GM18873 (cell line): ENCODE measurements around the gene RIPOR2.

Experiments used
- ATAC-seq: cut with Tn5 transposase; IDR thresholded peaks from one replicate; pipeline ENCODE4 v1.9.1; 2021; ENCODE audit warnings: mild to moderate bottlenecking, moderate library complexity, moderate number of reproducible peaks; ENCODE audit not compliant: unreplicated experiment, low FRiP score

Gene RIPOR2

DNA sequence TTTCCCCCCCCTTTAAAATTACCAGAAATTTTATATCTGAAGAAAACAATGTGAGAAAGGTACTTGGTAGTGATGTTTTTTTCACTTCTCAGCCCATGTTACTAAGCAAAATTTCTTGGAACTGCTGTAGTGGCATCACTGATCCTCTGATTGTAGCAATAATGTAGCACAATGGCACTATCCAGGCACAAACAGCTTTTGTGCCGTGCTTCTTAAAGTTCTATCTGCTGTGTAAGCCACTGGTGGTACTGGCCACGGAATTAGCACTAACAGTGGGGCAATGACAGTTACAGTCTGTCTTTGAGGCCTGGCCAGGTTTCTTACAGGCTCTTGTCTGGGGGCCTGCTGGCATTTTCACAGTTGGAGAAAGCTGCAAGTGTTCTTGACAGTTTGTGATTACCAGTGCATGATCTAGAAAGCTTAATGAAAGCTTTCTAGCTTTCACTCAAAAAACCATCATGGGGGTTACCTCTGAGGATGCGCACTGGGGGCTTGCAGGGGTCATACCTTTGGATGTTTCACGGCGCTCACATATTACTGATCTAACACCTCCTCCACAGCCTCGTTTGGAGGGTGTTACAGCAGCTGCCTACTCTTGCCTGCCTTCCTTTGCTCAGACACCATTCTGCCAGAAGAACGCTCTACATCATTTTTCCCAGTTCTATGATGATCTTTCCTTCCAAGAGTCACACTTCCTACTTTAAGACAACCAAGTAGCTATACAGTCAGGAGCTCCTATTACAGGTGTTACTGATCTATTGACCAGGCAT lies 78.7 kb downstream of the RIPOR2 start:
- no peak for ATAC-seq

DNA sequence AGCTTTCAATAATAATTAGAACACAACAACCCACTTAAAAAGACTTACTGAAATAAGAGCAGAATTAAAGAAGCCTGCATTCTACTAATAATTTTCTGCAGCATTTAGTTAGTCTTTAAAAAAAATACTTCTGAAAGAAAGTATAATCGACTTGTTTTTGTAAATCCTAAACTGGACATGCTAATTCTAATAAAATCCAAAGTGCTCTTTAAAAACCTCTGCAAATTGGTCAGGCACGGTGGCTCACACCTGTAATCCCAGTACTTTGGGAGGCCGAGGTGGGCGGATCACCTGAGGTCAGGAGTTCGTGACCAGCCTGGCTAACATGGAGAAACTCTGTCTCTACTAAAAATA lies 79.5 kb downstream of the RIPOR2 start:
- ATAC-seq: no peak

GRCh38 chr6:24855395-24856245 lies 80.1 kb downstream of the RIPOR2 start:
- no peak for ATAC-seq

- ATAC-seq: no peak
Measured at GRCh38 chr6:24854077-24854666, 81.6 kb downstream of the RIPOR2 start.

DNA sequence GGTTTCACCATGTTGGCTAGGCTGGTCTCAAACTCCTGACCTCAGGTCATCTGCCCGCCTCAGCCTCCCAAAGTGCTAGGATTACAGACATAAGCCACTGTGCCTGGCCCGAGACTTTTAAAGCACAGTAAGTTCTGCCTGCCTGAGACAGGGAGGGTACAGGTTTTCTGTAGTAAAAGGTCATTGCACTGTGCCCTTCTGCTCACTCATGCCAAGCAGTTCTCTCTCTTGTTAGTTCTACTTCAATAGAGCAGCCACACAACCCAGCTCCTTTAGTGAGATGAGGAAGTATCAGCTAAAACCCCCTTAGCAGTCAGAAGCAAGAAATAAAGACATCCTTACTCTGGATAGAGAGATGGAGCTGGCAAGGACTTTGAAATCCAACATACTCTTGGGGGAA lies 84.7 kb downstream of the RIPOR2 start:
- ATAC-seq: no peak

DNA sequence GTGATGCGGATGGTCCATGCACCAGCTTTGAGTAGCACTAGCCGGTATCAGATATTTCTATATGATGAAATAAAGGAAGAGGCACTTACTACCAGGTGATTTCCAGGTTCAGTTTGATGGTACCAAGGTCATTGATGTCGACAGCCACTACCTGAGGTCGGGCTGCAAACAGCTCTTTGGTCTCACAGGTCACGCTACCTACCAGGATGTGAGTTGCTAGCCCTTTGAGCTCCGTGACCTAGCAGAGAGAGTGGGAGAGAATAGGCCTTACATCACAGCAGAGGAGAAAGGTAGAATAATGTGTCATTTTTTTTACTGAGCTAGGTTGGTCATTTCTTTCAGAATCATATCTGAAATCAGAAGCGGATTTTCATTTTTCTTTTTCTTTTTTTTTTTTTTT lies 86.0 kb downstream of the RIPOR2 start:
- no peak for ATAC-seq

DNA sequence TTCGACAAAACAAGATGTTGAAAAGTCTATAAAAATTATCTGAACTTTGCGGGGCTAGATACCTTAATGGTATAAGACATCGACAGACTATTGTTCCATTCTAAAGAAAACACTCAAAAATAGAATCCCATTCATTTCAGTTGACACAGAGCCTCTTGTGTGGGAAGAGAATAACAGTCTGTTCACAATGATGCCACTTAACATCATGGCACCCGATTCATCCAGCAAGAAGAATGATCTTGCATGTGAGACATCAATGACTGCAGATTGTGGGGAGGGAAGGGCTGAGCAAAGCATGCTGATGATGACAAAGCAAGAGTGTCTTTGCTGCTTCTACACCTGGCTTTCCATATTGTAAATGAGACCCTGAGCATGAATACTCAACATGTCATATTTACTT lies 87.3 kb downstream of the RIPOR2 start:
- ATAC-seq: no peak

DNA sequence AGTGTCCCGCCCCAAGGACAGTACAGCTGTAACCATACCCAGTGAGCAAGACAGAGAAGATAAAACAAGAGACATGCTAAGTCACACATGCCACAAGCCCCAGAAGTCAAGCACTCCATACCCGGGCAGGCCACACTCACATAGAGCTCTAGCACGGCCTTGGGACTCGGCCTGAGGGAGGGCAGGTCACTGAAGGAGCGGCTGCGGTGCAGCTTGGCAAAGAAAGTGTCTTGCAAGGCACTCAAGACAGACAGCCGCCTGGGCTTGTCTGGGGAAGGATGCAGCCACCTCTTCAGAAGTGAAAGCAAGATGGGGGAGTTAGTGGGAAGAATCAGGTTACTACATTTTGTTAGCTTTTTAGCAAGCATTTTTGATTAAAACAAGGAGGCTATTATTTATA lies 88.4 kb downstream of the RIPOR2 start:
- no peak for ATAC-seq

- ATAC-seq: no peak
Measured at GRCh38 chr6:24845578-24845977, 90.2 kb downstream of the RIPOR2 start.

GRCh38 chr6:24844903-24845302 lies 90.9 kb downstream of the RIPOR2 start:
- ATAC-seq: no peak

DNA sequence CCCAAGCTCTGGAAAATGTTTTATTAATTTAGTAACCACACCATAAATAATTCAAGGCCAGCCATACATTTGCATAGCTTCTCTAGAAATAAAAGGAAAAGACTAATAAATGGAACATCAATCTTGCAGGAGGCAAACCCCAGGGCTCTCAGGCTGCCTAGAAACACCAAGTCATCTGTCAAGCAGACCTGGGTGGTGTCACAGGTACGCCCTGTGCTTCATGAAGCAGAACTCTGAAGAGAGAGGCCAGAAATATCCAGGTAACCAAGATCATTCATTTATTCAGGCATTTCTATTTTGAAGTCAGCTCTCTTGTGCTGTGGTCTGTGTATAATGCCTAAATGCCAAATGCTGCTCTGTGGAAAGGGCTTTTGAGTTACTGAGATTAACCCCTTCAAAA lies 91.7 kb downstream of the RIPOR2 start:
- ATAC-seq: no peak

DNA sequence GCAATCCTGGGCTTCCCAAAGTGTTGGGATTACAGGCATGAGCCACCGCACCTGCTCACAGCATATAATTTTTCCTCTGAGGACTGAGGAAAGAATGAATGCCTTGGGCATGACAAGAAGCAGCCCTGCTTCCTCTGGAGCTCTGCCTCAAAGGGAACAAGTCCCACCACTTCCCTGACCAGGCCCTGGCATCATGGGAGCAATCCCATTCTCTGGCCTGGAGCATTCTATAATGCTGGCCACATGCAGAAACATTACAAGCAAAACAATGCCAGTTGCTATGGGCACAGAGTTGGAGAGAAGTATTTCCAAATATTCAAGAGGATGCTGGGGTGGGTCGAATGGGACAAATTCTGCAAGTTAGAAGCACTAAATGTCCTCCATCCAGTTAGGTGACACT lies 95.6 kb downstream of the RIPOR2 start:
- ATAC-seq: no peak

GRCh38 chr6:24838994-24839393 lies 96.8 kb downstream of the RIPOR2 start:
- no peak for ATAC-seq

DNA sequence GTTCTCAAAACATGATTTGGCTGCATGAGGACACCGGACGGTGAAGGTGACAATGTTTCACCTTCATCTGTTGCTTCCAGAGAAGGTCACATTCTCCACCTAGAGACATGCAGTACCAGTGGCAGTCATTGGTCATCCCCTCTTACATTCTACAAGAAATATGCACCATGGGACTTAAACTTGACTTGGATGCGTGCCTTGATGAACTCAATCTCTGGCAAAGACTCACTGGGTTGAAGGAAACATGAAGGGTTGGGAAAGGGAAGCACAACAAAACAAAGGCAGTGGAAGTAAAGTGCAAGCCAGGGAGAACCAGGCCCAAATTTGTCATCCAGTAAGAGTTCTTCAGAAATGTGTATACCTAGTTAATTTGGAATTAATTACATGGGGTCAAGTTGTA lies 97.7 kb downstream of the RIPOR2 start:
- ATAC-seq: no peak

- ATAC-seq: no peak
Measured at GRCh38 chr6:24836109-24836508, 99.7 kb downstream of the RIPOR2 start.

DNA sequence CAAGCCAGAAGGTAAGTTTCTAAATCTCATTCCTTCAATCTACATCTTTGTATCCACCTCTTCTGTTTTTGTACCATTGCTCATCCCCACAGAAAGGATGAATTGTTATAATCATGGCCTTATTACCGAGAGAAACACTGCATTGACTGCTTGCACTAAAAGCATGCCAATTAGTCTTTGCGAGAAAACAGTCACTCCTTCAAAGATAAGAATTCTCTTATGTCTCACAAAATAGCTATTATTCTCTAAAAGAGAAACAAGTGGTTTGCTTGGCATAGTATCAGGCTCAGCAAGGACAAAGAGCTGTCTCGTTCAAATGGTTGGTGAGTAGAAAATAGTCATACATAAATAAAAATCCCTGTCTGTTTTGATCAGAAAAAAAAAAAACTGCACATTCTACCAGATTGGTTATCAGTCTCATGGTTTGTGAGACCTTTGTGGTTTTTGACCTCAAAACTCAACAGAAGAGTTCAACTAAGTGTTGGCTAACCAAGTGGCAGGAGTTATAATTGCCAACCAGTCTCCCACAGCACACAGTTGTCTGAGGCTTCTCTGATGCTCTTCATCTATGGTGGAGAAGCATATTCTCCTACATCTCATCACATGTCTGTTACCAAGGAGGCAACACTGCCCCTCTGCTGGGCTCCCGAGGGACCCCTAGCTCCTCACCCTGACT lies 101.9 kb downstream of the RIPOR2 start:
- ATAC-seq: no peak

DNA sequence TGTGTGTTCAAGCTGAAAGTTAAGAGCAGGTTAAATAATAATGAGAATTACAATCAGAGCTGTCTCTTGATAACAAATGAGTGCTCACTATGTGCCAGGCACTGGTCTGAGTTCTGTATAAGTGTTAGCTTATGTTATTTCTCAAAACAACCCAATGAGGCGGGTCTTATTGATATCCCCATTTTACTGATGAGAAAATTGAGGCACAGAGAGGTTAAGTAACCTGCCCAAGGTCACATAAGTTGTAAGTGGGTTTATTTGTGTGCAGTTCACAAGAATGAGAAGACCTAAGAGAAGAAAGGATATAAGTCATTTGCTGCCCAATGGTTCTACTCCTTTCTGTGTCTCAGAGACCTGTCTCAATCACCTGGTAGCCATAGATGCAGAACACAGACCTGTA lies 103.0 kb downstream of the RIPOR2 start:
- ATAC-seq: no peak

- ATAC-seq: no peak
Measured at GRCh38 chr6:24831771-24832716, 103.7 kb downstream of the RIPOR2 start.

DNA sequence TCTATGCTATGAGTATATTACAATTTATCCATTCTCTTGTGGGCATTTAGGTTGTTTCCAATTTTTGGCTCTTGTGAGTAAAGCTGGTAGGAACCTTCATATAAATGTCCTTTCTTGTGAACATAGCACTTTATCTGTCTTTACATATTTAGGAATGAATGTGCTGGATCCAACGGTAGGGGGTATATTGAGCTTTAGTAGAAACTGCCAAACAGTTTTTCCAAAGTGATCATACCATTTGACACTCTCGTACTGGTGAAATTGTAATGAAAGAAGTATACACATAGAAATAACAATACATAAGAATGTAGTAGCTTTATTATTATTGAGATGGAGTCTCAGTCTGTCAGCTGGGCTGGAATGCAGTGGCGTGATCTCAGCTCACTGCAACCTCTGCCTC lies 106.1 kb downstream of the RIPOR2 start:
- no peak for ATAC-seq

GRCh38 chr6:24827970-24828369 lies 107.8 kb downstream of the RIPOR2 start:
- ATAC-seq: no peak
